GM21576 (cell line): ENCODE measurements around the gene PDP2.

Experiments used
- ATAC-seq: cut with Tn5 transposase; IDR thresholded peaks from one replicate; pipeline ENCODE4 v1.9.1; 2021; ENCODE audit warnings: mild to moderate bottlenecking, moderate library complexity; ENCODE audit not compliant: unreplicated experiment

Gene PDP2

DNA sequence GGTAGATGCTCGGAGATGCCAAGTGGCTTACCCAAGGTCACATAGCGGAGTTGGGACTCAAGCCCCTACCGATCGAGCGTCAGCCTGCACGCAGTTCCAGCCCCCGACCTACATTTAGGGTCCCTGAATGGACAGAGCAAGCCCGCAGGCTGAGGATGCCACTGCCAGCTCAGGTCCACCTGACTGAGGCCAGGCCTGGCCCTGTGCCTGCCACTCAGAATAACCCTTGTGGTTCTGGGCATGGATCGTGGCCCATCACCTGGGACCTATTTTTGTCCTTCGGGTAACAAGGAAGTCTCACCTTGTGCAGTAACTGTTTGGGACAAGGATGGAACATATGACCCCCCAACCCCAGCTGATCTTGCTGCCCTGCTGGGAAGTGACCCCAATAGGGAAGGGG lies 21.3 kb downstream of the PDP2 start:
- no peak for ATAC-seq

- no peak for ATAC-seq
Measured at GRCh38 chr16:66902648-66903543, 22.6 kb downstream of the PDP2 start.

- no peak for ATAC-seq
Measured at GRCh38 chr16:66903544-66904427, 23.5 kb downstream of the PDP2 start.

DNA sequence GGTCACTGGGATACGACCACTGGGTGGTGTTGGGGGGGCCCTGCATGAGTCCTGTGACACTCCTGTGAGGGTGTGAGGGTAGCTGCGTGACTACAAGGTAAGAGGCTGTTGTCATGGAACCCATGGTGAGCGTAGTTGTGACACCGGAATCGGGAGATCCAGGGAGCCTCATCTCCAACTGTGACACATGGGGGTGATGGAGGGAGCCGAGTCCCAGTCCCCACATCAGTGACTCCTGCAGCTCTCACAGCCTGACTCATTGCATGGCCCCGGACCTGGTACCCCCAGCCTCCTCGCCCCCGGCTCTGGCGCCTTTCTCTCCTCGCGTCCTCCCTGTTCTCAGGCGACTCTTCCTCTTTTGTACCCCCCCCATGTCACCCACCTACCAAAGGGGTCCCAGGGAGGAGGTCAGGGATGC lies 24.1 kb downstream of the PDP2 start:
- no peak for ATAC-seq

- ATAC-seq: no peak
Measured at GRCh38 chr16:66904846-66905632, 24.7 kb downstream of the PDP2 start.

DNA sequence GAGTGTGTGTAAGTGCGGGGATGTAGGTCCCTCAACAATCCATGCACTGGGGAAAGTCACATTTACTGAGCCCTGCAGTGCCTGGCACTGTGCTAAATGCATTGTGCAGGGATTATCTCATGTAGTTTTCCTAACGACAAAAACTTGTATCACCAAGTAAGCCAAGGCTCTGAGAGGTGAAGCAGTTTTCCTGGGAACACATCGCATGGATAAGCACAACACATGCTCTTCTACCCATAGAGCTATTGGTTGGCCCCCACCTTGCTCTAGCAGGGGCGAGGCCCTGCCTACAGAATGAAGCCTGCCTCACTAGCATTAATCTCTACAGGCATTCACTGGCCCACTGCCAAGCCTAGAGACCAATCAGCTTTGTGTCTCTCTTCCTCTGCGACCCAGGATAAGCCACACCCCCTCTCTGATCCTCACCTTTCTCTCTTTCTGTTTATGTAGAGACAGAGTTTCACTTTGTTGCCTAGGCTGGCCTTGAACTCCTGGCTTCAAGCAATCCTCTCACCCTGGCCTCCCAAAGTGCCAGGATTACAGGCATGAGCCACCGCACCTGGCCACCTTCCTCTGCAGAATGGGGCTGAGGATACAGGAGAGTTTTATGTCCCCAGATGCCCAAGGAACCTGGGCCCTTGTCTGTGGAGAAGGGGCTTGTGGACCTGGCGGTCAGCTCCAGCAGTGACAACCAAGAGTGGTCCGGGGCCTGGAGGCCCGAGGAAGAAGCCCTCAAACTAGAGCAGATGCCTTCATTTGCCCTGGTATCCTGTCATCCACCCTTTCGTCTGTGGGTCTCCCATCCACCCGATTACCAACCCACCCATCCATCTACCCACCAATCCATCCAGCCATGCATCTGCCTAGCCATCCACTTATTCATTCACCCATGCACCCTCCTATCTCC lies 25.6 kb downstream of the PDP2 start:
- ATAC-seq: no peak

DNA sequence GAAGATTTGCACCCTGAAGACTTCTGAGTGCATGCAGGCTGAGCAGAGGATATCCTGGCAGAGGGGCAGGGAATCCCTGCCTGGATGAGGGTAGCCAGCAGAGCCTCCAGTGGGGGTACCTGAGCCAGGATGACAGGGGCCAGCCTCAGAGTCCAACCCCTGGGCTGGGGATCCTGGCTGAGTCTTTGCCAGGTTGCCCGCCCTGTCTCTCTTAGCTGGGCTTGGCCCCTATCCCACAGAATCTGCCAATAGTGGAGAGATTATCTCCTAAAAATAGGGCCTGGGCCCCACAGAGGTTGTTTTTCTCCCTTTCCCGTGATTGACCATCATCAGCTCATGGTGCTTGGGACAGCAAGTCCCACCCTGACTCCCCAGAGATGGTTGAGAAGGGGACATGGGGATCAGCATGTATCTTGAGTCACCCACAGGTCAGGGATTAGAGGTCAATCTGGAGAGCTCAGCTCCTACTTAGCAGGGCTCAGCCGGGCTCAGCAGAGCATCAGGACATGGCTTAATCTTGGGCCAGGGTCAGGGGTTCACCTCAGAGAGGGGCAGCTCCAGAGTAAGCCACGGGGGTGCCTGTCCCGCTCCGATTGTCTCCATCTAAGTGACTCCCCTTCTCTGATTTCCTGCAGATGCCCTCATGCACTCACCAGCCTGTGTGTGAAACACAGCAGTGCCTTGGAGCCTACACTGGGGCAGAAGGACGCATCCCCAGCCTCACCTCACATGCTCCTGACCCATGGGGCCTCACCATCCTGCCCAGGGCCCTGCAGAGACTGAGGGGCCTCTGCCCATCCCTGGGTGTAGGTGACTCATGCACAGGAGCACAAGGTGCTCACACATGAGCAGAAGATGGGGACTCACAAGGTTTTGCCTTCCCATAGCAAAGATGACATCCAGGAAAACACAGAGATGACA lies 26.9 kb downstream of the PDP2 start:
- ATAC-seq: no peak

GRCh38 chr16:66908116-66908515 lies 27.8 kb downstream of the PDP2 start:
- no peak for ATAC-seq

GRCh38 chr16:66908762-66909559 lies 28.6 kb downstream of the PDP2 start:
- no peak for ATAC-seq

DNA sequence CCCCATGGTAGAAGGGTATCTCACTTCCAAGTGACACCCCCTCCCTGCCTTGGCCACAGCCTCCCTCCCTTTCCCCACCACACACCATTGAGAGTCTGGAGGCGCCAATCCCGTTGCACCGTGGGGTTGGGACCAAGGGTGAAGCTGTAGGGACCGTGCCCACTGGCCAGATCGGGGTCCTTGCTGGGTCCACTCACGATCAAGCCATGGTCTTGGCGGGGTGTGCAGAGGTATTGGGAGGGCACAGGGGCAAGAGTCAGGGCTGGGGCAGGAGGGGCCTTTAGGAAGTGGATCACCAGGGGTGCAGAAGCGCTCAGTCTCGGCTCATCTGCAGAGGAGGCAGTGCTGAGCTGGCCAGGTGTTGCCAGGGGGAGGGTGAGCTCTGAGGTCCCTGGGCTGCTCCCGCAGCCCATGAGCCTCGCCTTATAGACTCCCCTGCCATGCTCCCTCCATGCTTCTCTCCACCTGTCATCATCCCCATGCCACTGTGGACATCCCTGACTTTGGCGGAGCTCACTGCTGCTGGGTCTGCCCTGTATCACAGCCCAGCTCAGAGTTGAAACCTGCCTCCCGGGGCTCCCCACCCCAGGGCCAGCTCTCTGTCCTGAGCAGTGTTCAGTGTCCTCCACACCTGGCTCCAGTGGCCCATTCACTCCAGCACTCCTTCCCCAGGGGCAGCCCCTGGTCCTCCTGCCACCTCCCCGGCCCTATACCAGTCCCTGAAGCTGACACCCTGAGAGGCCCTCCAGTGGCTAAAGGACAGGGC lies 30.0 kb downstream of the PDP2 start:
- ATAC-seq: no peak

GRCh38 chr16:66911112-66911511 lies 30.8 kb downstream of the PDP2 start:
- ATAC-seq: no peak

DNA sequence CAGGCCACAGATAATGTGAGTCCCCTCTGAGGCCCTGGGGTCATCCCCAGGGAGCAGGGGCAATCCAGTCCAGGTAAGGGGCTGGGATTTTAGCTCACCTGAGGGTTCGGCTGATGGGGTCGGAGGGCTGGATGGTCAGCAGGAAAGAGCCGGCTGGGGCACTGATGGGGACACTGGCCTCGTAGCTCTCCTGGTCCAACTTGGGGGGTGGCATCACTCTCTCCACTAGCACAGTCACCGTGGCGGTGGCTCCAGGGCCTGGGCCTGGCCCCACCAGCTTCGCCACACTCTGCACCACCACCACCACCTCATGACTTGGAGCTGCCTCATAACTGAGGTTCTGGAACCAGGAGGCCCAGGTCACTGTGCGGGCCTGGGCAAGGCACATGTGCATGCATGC lies 31.5 kb downstream of the PDP2 start:
- ATAC-seq: no peak

DNA sequence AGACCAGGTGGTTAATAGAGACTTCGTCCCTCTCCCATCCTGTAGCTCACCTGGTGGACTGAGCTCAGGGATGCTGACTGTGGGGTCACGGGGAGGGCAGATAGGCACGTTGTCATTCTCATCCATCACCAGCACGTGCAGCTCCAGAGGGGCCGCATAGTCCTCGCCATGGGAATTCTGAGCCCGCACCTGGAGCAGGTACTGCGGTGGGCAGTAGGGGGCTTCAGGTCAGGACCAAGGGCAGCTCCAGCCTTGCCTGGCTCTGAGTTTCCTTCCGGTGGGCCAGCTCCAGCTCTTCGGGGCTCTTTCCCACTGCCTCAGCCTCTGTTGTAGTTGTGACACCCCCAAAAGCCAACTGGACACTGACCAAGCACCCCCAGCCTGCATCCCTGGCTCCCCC lies 32.8 kb downstream of the PDP2 start:
- ATAC-seq: no peak

GRCh38 chr16:66913711-66914110 lies 33.4 kb downstream of the PDP2 start:
- no peak for ATAC-seq

DNA sequence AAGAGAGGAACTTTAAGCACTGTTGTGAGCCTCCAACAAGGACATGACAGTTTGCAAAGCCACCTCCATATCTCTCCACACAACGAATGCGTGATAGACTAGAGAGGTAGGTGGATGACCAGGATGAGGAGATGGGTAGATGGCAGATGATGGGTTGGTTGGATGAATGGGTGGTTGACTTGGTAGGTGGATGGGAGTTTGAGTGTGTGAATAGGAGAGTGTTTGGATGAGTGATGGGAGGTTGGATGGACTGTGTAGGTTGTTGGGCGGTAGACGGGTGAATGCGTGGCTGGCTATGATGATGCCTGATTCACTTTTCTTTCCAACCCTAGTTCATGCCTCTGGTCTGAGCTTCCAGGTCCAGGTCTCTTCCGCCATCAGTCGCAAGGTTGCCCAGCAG lies 34.2 kb downstream of the PDP2 start:
- ATAC-seq: no peak

- no peak for ATAC-seq
Measured at GRCh38 chr16:66915041-66915440, 34.7 kb downstream of the PDP2 start.

DNA sequence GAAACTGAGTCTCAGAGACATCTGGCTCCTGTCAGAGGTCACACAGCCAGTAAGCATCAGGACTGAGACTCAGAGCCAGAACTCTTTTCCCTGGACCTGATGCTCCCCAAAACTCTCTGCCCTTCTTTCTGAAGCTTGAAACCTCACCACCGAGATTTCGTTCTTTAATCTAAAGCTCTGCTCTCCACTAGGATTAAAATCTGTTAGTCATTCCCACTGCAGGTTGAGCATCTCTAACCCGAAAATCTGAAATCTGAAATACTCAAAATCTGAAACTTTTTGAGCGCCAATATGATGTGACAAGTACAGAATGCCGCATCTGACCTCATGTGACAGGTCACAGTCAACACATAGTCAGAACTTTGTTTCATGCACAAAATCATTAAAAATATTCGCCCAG lies 36.2 kb downstream of the PDP2 start:
- no peak for ATAC-seq
